NCI-H2107 treated with DMSO at 0.1 percent for 48 hours (cell line): ENCODE data around the gene CXCL6.
A peak's percentile ranks its signal among the peaks of the same experiment; 100 is the strongest.

ENCODE experiments used
- DNase-seq: peaks from one replicate; lab custom pipeline; 2025; ENCODE audit not compliant: unreplicated experiment; lab: John Stamatoyannopoulos, UW

Gene CXCL6

DNA sequence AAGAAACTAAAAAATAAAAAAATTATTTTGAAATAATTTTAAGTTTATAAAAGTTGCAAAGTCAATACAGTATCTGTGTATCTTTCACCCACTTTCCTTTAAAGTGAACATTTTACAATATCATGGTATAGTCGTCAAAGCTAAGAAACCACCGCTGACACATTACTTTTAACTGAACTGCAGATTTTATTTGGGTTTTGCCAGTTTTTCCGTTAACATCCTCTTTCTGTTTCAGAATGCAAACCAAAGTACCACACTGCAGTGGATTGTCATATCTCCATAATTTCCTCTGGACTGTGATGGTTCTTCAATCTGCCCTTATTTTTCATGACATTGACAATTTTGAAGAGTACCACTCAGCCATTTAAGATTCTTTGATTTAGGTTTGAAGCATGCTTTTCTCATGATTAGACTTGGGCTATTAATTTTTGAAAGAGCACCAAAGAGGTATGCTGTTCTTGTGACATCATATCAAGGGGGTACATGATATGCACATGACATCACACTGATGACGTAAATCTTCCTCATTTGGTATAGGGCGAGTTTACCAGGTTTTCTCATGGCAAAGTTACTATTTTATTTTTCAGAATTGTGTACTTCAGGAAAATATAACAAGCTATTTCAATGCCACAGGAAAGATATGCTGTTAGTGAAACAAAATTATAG is 29.1 kb downstream of the CXCL6 start:
- DNase-seq, result no peak

DNA sequence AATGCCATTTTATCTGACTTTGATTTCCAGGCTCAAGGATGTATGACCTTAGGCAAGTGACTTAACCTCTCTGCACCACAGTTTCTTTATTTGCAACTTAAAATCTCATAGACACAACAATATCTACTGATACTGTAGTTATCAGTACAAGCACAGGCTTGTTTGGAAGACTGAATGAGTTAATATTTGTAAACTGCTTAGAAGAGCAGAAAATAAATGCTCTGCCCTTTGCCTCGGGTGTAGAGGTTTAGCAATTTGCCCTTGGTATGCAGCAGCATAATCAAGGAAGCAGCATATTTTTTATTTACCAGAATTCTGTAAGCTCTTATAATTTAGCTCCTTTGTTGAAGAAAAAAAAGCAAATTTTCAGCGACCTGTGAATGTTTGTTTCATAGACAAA is 29.8 kb downstream of the CXCL6 start:
- DNase-seq, result no peak

DNA sequence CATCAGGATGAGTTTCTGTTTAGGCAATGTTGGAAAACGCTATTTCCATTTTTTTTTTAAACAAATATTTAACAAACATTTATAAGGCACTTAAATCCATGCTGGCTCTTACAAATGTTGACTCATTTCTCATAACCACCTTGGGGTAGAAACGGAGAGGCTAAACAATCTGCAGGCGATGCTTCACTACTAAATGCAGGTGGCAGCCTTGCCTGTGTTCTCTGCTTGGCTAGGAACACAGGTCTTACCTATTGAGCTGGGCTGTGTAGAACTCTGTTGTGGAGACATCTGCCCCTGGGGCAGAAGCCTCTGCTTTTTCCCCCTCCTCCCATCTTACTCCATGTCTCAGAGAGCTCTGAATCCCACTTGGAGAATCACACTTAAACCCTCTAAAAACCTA is 31.3 kb downstream of the CXCL6 start:
- DNase-seq, result peak; percentile 19

DNA sequence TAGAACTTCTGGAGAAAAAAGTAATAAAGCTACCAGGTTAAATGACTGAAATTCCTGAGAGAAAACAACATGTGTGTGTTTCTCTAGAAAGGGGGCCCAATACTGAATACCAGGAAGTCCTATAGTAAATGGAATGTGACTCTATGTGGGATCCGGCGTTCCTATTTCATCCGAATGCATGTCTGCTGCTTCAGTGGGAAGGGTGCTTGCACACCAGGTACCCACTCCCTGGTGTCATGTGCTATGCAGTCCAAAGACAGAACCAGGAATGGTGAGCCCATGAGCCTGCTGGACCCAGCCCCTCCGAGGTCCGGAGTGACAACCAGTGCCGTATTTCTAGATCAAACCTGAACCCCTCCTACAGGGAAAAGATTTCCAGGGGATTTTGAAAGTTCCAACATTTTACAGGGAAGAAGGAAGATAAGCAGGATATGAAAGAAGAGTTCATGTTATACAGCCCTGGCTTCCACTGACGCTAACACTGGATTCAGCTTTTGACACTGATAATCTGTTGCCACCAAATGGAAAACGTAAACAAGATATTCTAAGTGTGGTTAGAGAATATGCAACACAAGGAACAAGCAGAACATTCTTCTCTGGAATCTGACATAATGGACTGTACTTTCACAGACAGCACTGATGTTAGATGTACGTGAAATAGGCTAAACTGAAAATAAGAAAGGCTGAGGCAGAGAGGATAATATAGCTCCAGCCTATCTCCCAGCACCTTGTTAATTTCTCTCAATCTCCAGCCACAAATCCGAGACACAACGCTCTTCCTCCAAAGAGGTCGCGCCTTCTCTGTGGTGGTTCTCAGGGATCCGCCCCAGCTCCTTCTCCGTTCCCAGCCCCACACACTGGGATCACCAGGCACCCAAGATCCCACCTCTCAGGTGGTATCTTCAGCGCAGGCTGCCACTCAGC is 32.0 kb downstream of the CXCL6 start:
- no peak for DNase-seq

DNA sequence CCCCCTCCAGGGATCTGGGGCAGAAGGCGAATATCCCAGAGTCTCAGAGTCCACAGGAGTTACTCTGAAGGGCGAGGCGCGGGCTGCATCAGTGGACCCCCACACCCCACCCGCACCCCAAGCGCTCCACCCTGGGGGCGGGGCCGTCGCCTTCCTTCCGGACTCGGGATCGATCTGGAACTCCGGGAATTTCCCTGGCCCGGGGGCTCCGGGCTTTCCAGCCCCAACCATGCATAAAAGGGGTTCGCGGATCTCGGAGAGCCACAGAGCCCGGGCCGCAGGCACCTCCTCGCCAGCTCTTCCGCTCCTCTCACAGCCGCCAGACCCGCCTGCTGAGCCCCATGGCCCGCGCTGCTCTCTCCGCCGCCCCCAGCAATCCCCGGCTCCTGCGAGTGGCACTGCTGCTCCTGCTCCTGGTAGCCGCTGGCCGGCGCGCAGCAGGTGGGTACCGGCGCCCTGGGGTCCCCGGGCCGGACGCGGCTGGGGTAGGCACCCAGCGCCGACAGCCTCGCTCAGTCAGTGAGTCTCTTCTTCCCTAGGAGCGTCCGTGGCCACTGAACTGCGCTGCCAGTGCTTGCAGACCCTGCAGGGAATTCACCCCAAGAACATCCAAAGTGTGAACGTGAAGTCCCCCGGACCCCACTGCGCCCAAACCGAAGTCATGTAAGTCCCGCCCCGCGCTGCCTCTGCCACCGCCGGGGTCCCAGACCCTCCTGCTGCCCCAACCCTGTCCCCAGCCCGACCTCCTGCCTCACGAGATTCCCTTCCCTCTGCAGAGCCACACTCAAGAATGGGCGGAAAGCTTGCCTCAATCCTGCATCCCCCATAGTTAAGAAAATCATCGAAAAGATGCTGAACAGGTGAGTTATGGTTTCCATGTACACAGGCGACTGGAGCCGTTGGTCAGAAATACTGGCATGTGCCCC is 32.9 kb downstream of the CXCL6 start, which contains the start of gene CXCL1:
Gene CXCL1 (plus strand): TSS at position 264 of the 926 bp plus-strand sequence. CDS start 78 bp downstream, at position 342.
- DNase-seq, result no peak

DNA sequence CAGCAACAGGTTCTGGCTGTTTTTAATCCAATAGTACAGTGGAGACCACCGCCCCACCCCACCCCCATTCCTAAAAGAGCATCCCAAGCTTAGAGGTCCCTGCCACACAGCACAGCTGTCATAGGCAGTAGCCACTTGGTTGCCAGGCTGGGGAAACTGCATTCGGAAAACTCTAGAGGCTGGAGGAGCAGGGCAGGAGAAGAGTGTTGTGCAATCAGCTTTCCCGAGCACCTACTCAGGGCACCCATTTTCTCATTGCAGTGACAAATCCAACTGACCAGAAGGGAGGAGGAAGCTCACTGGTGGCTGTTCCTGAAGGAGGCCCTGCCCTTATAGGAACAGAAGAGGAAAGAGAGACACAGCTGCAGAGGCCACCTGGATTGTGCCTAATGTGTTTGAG is 33.8 kb downstream of the CXCL6 start:
- DNase-seq, result no peak

DNA sequence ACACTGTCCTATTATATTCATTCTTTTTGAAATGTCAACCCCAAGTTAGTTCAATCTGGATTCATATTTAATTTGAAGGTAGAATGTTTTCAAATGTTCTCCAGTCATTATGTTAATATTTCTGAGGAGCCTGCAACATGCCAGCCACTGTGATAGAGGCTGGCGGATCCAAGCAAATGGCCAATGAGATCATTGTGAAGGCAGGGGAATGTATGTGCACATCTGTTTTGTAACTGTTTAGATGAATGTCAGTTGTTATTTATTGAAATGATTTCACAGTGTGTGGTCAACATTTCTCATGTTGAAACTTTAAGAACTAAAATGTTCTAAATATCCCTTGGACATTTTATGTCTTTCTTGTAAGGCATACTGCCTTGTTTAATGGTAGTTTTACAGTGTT is 34.3 kb downstream of the CXCL6 start:
- DNase-seq, result no peak

DNA sequence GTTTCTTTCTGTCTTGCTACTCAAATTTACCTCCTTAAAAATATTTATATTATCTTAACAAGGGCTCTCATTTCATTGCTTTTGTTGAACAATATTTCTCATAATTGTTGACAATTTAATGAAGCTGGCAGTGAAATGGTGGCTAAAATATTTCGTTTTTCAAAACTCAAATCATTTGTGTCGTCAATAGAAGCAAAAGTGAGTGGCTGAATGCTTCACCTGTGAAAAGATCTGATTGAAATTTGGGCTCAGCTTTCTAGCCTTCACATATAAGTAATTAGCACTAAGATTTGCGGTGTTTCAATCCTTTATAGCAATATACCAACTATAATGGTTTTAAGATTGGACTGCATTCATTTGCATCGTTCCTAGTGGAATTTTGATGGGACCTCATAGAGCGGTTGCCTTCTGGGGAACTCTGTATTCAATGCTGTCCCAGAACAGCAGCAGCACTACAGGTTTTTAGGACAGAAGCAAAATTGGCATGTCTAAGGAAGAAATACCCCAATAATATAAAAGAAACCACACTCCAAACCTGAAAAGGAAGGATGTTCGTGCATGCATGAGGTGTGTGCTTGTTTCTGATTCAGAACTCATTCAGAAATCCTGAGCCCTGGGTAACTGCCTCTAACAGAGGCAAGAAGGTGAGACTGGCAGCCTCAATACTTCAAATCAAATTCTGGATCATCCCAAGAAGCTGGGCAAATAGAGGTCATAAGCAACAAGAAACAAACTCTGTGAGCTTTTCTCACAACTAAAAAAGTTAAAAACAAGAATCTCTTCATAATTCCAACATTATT is 35.2 kb downstream of the CXCL6 start:
- no peak for DNase-seq

DNA sequence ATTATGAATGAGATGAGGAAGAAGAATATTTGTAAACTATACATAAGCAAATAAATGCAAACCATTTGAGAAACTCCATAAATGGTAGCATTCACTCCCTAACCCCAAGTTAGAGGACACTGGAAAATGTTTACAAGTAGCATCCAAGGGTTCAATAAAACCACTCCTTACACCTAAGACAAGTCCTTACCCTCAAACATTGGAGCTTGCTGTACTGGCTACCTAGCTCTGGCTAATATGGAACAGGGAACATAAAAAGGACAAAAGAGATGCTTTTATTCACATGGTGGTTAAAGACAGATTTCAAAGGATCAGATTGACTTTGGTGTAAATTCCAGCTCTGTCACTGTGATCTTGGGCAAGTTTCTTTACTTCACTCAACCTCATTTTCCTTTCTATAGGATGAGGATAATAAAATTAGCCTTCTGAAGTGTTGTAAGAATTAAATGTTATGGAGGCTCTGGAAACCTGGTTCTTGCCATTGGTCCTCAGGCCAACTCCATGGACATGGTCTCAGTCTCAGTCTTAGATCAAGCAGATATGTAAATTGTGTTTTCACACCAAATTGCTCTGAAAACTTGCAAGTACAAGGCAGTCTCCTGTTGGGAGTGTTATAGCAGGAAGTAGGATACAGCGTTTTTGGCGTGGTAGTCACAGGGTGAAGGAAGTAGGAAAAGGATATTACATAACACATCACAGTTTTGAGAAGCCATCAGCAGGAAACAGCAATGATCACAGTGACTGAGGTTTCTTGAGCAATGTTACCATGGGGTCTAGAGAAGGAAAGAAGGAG is 36.0 kb downstream of the CXCL6 start:
- DNase-seq, result no peak

DNA sequence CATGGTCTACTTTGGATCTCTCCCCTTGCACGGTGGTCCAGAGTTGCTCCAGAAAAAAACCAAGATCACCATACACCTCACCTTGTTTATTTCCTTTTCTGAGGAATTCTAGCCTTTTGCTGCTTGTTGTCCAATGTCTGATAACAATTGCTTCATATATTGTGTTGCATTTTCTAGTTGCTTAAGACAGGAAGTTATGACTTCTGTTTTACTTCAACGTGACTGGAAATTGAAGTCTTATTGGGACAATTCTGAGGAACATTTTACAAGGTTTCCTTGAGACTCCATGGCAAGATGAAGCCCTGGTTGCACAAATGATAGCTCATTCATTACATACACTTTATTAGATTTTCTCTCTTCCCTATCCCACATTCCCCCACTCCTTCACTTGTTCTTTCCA is 37.9 kb downstream of the CXCL6 start:
- DNase-seq, result no peak

DNA sequence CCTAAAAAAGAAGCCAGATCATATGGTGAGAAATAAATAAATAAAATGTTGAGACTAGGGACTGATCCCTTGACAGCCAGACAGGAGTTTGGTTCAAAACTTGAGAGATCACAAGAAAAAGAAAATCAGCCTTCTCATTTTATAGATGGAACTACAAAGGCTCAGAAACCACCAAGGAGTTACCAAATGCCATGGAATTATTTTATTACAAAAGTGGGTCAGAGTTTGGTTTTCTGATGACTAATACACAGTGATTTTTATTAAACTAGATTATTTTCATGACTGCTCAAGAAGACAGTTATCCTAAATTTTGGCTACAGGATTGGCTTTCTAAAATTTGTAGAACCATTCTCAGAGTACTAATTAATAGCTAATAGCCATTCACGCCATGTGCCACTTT is 38.9 kb downstream of the CXCL6 start:
- no peak for DNase-seq

DNA sequence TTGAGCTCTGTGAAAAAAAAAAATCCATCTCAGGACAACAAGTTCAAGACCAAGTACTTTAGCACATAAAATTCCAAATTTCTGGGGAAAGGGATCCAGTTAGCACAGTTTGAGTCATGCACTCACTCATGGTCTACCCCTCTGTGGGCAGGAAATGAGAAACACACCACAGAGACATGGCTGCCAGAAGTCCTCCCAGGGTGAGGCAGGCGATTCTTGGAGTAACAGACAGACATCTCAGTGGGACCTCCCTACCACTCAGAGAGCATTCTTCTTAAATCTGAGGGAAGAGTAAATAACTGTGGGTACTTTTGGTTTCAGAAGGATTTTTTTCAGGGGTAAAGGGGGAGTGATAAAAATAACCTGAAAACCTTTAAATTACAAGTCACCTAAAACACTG is 46.8 kb downstream of the CXCL6 start:
- no peak for DNase-seq

DNA sequence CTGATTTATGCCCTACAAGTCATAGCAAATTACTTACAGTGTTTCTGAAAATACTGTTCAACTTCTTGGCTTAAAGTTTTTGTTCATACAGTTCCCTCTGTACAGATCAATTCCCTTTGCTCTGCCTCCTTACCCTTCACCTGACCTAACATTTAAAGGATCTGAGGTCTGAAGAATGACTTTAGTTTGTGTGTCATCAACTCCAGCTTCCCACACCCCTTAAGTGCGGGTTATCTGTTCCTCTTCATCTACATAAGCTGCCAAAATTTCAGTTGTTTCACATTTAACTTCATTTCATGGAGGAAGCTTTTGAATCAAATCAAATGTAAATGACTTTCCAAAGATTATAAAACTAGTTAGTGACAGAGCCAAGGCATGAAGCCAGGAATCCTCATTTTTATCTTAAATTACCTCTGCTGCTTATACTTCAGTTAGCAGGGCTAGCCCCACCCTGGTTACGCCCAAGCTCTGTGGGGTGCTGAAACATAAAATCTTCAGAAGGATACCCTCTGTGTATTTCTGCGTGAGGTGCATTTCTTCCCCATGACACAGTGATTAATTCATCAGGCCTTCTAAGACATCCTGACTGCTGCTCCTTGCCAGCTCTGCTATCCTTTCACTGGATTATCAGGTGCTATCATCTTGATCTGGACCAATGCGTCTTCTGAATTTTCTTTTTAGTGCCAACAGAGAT is 49.2 kb downstream of the CXCL6 start:
- DNase-seq, result no peak
